Astrocyte of the hippocampus (primary cell): ENCODE measurements around the gene FOXG1.

ENCODE experiments used
- DNase-seq: peaks from one replicate; pipeline ENCODE4 v3.0.0; 2011; ENCODE audit warnings: low read depth, low spot score

The FOXG1 gene

GRCh38 chr14:28774764-28775735 lies 8.5 kb downstream of the FOXG1 start:
- DNase-seq: no peak

- DNase-seq: no peak
These were observed 10.1 kb downstream of the FOXG1 start for GRCh38 chr14:28776482-28777266.

DNA sequence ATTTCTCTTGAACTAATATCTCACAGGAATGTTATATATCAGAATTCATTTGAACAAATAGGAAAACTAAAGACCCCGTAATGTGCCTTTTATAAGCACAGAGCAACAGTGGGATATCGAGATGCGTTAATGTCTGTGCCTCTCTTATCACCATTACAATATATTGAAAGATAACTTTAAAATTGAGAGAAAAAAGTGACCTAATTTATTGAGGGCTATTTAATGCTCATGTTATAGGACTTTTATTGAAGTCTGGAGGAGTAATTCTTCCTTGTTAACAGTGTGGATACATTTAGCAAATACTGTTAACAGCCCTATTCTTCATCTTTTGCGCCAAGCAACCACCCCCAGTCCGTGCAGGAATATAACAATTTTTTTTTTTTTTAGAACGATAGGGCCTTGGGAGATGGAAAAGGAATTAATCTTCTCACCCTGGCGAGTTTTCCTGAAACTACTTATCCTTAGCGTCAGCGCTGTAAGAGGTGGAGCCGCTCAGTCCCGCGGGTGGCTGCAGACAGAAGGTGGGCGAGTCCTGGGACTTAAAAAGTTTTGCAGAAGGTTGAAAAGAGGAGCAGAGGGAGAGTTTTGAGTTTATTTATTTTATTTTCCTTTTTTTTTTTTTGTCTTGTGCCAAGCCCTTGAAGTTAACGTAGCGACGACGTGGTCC lies 11.0 kb downstream of the FOXG1 start:
- no peak for DNase-seq

DNA sequence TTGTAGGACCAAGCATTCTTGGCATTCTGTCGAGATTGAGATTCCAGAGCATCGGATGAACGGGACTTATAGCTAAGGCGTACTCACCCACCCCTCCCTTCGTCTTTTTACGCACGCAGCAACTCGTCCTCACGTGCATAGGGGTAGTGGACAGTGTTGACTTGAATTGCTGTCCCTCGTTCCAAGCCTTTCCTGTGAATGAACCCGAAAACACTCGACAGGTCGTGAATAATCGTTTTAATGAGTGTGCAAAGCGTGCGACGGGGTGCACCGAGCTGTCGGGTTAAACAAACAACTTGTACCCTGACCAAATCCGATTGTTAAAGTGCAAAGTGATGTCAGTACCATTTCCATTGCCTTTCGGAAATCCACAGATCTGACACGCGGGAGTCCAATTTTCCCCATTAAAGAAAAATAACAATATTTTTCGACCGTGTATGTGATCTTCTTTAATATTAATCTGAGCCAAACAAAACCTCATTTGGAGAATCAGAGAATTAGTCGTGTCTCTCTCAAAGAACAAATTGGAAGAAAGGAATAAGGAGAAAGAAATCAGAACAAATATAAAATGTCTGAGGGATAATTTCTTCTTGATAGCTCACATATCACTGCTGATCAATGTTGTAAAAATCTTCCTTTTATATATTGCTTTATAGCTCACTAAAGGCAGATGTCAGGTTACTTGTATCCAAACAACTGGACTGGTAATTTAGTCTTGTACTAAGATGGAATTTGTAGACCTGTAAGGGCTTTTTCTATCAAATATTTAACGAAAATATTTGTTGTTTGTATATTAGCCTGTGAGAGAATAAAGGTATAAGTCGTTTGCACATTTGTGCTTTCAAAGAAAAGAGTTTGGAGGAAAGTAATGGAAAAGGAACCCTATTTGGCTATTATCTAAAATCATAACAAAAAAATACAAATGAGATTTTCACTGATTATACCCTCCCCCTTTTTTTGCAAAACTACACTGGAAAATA lies 11.8 kb downstream of the FOXG1 start:
- peak; percentile 79 for DNase-seq

GRCh38 chr14:28779456-28779855 lies 12.9 kb downstream of the FOXG1 start:
- DNase-seq: peak; percentile 38

DNA sequence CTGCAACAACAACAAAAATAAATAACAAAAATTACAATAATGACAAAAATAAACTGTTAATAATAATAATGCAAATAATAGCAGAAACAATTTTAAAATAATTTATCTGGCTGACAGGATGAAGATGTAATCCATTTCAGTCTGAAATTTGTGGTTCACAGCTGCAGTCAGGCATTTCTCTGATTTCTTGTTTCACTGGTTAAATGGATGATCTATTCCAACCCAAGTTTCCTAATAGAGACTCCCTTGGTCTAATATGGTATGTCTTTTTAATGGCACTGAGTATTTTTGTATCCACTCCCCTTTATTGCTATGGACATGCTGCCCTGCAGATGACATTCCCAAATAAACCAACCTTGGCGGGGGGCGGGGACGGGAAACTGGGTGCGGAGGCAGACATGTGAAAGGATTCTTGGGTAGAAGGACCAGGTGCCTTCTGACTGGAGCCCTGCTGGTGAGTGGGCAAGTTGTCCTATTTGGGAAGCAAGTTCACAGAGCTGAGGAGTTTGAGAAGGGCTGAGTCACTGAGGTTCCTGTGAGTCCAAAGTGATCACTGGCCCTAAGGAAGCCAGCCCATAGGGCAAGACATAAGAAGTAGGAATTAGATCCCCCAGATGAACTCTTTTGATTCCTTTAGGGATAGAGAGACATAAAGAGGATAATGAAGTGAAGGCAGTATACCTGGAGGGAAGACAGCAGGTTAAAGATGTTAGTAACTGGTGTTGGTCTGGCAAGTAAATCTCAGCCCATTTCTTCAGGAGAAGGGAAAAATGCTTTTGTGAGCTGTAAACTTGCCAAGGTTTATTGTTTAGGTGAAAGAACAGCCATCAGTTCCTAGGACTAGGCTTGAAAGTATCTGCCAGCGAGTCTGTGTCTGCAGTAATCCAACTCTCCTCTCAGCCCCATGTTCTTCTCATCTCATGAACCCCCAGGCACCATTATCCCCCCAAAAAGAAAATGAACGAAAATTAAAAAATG lies 14.5 kb downstream of the FOXG1 start:
- peak; percentile 86 for DNase-seq

DNA sequence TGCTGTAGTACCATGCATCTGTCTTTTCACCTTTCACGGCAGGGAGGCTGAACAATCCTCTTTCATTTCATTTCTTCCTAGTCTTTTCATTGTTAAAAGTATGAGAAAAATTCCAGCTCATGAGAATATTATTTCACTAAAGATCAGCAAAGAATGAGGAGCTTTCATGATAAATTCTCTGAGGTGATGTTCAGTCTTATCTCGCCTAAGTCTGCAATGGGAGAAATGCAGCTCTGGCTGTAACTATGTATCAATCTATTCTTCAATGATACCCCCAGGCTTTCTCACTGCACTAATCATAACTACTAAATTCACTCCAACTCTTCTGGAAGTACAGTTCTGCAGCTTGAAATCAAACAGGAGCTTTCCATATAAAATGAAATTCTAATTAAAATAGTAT lies 15.7 kb downstream of the FOXG1 start:
- DNase-seq: peak; percentile 37

DNA sequence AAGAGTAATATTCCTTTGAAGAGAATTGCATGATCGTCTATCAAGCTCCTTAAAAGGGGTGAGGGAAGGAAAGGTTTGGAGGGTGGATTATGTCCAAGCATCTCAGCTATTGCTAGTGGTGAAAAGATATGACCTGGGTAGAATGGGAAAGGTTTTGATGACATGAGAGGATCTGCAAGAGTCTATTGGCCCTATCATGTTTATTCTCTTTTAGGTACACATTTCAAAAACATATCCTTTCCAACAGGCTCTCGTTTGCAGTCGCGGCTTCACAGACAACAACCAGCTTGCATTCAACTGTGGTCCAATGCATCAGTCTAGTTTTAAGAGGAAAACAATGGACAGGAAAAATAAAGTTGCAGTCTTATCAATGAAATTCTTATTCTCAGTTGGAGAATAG lies 17.1 kb downstream of the FOXG1 start:
- peak; percentile 56 for DNase-seq

GRCh38 chr14:28784096-28785048 lies 17.8 kb downstream of the FOXG1 start:
- DNase-seq: peak; percentile 52

DNA sequence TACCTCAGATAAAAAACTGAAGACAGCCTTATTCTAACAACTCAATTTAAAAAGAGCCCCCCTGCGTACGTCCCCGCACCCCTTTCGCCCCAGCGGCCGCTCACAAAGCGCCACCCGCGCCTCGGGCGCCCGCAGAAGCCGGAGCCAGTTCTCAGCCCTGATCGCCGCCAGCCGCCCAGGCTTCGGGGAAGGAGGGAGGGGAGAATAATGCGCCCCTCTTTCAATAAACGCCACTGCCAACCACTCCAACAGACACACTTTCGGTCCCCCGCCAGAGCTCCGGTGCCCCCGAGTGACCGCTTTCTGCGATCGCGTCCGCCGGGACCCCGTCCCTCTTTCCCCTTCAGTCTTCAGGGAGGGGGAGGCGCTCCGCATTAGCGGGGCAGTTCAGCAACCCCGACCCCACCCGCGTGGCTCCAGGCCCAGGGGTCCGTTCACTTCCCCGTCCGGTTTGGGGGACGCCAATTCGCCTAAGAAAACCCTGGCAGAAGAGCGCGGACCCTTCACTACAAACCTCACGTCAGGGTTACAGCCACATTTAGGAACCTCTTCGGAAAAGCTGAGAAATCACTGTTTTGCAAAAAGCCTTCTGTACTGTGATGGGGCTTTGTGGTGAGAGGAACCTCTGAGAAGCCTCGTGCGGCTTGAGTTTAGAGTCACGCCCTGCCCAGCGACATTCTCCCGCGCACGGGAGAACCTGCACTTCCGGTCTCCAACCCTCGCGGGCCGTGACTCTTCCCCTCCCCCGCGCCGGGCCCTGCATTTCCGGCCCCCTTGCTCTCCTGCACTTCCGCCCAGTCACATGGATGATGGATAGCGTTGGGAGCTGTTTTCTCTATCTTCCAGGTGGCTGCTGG lies 18.7 kb downstream of the FOXG1 start:
- peak; percentile 92 for DNase-seq

DNA sequence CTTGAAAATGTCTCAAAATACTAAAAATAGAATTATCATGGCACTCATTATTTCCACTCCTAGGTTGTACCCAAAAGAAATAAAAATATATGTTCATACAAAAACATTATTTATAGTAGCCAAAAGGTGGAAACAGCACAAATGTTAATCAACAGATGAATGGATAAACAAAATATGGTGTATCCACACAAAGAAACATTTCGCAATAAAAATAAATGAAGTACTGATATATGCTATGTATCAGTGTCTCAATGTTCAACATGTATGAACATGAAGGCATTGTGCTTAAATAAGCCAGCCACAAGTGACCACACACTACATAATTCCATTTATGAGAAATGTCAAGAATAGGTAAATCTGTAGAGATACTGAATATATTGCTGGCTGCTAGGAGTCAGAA lies 40.9 kb downstream of the FOXG1 start:
- DNase-seq: no peak

- no peak for DNase-seq
These were observed 47.2 kb downstream of the FOXG1 start for GRCh38 chr14:28813810-28814209.
